Endothelial cell of umbilical vein (primary cell): ENCODE data around the gene EFCAB8. TPM values are rescaled to one million over a fixed set of nuclear protein-coding genes. Genes with fewer than 3 reads are reported as not detected.
A peak's percentile ranks its signal among the peaks of the same experiment; 100 is the strongest.

Source experiments
- BruUV-seq: library from RNA; stranded (reverse); fragments of 400-500 nt; replicated peaks from 2 replicates; lab custom pipeline; 2021; lab: Mats Ljungman, UMichigan
- CTCF ChIA-PET: fragments of 300-600, 350-600 bp; sonication (Branson Sonifier 250); formaldehyde crosslinking; loops from one replicate; lab custom pipeline; 2021; ENCODE audit warnings: antibody characterized with exemption, inconsistent platforms; lab: Charles Lee
- POLR2A ChIA-PET: fragments of 300-600, 350-600 bp; sonication (Branson Sonifier 250); formaldehyde crosslinking; loops from one replicate; lab custom pipeline; 2021; ENCODE audit warnings: antibody characterized with exemption, inconsistent platforms; lab: Charles Lee
- DNase-seq: peaks from one replicate; pipeline ENCODE4 v3.0.0-alpha.2; 2011; ENCODE audit warnings: low read depth, low spot score
- FAIRE-seq: peaks from 2 replicates; lab custom pipeline; 2011; peaks lifted over from hg19 to GRCh38; lab: Jason Lieb, UNC
- H2AFZ ChIP-seq: 2 replicates; pipeline ENCODE4 v1.6.0; 2012; ENCODE audit warnings: low read depth, low read length, control low read depth, inconsistent platforms
- H3K27ac ChIP-seq: 2 replicates; pipeline ENCODE4 v1.5.1; 2011; ENCODE audit warnings: low read depth, mild to moderate bottlenecking, control low read depth, low read length, moderate library complexity; ENCODE audit not compliant: insufficient read depth
- H3K27me3 ChIP-seq, 2 experiments: 2 replicates each; pipeline versions ENCODE4 v1.6.0 to v1.6.1; 2011; ENCODE audit warnings: low read length in 2 of 2, mixed read lengths in 1 of 2; ENCODE audit not compliant: control insufficient read depth in 2 of 2, insufficient read depth in 2 of 2
- H3K36me3 ChIP-seq, 2 experiments: 2 replicates in 1 of 2; 3 replicates in 1 of 2; pipeline ENCODE4 v1.5.1; 2011; ENCODE audit warnings: low read length in 2 of 2, mild to moderate bottlenecking in 1 of 2, moderate library complexity in 1 of 2; ENCODE audit not compliant: control insufficient read depth in 2 of 2, insufficient read depth in 2 of 2; ENCODE audit errors: extremely low read depth in 1 of 2
- H3K4me1 ChIP-seq: 3 replicates; pipeline ENCODE4 v1.5.1; 2011; ENCODE audit warnings: mild to moderate bottlenecking, low read length; ENCODE audit not compliant: control insufficient read depth, insufficient read depth; ENCODE audit errors: extremely low read depth
- H3K4me2 ChIP-seq: 2 replicates; pipeline ENCODE4 v1.6.1; 2011; ENCODE audit warnings: low read length, control low read depth, mixed read lengths; ENCODE audit not compliant: insufficient read depth
- H3K4me3 ChIP-seq, 3 experiments: fragments of 200-600 bp in 1 of 3; sonication (generic), shearing (Covaris generic) in 1 of 3; replicated peaks in 1 of 3; 2 replicates each; pipeline ENCODE4 v1.5.1; 2011 to 2016; ENCODE audit warnings: control low read depth in 3 of 3, low read length in 3 of 3, mild to moderate bottlenecking in 2 of 3, inconsistent platforms in 1 of 3, low read depth in 1 of 3, moderate library complexity in 1 of 3; ENCODE audit not compliant: insufficient read depth in 1 of 3
- H3K79me2 ChIP-seq: 2 replicates; pipeline ENCODE4 v1.6.0; 2012; ENCODE audit warnings: low read length, inconsistent platforms; ENCODE audit not compliant: control insufficient read depth, insufficient read depth
- H3K9ac ChIP-seq: replicated peaks from 2 replicates; pipeline ENCODE3; 2011; ENCODE audit warnings: low read length, control low read depth; ENCODE audit not compliant: insufficient read depth; ENCODE audit errors: extremely low read depth
- H3K9me1 ChIP-seq: replicated peaks from 3 replicates; pipeline ENCODE4 v1.6.0; 2011; ENCODE audit warnings: mild to moderate bottlenecking, low read length; ENCODE audit not compliant: control insufficient read depth, insufficient read depth; ENCODE audit errors: extremely low read depth
- H3K9me3 ChIP-seq: replicated peaks from 2 replicates; pipeline ENCODE4 v1.5.1; 2012; ENCODE audit warnings: low read length, inconsistent platforms; ENCODE audit not compliant: control insufficient read depth, insufficient read depth
- H4K20me1 ChIP-seq: replicated peaks from 2 replicates; pipeline ENCODE3; 2011; ENCODE audit warnings: mild to moderate bottlenecking, low read length; ENCODE audit not compliant: control insufficient read depth, insufficient read depth; ENCODE audit errors: extremely low read depth
- CTCF ChIP-seq, 2 donors: IDR thresholded peaks; 1 replicate in 1 of 2; 2 replicates in 1 of 2; pipeline ENCODE4 v1.5.1; 2011; ENCODE audit warnings: low read length in 2 of 2, mild to moderate bottlenecking in 2 of 2, moderate library complexity in 2 of 2, control low read depth in 1 of 2, inconsistent platforms in 1 of 2, low read depth in 1 of 2; ENCODE audit not compliant: insufficient read depth in 1 of 2; ENCODE audit errors: extremely low read depth in 1 of 2
- EZH2 ChIP-seq: IDR thresholded peaks from 2 replicates; pipeline ENCODE4 v1.6.1; 2012; ENCODE audit warnings: borderline replicate concordance, low read depth, mild to moderate bottlenecking, moderate library complexity, low read length, inconsistent platforms; ENCODE audit not compliant: severe bottlenecking
- FOS ChIP-seq: IDR thresholded peaks from 2 replicates; pipeline ENCODE4 v1.6.1; 2011; ENCODE audit warnings: mild to moderate bottlenecking, low read length, moderate library complexity, borderline replicate concordance; ENCODE audit not compliant: insufficient read depth
- GATA2 ChIP-seq: IDR thresholded peaks from 2 replicates; pipeline ENCODE4 v1.7.0; 2011; ENCODE audit warnings: low read depth, mild to moderate bottlenecking, moderate library complexity, mixed read lengths, low read length; ENCODE audit not compliant: insufficient read length, insufficient read depth
- JUN ChIP-seq: IDR thresholded peaks from 2 replicates; pipeline ENCODE4 v1.6.1; 2011; ENCODE audit warnings: borderline replicate concordance, low read depth; ENCODE audit not compliant: insufficient read length, insufficient read depth
- MYC ChIP-seq: IDR thresholded peaks from one replicate; pipeline ENCODE4 v1.6.1; 2011; ENCODE audit warnings: mild to moderate bottlenecking, low read depth, low read length
- POLR2A ChIP-seq: IDR thresholded peaks from 2 replicates; pipeline ENCODE4 v1.6.1; 2012; ENCODE audit warnings: low read depth, mild to moderate bottlenecking, control low read depth, low read length
- POLR2AphosphoS5 ChIP-seq: IDR thresholded peaks from 2 replicates; pipeline ENCODE4 v1.6.1; 2012; ENCODE audit warnings: low read depth, mild to moderate bottlenecking, control low read depth, low read length, moderate library complexity; ENCODE audit not compliant: insufficient read depth
- dilution Hi-C: fragments of 300-500 bp; cut with MboI; formaldehyde crosslinking; loops from one replicate; pipeline ENCODE4 v1.15.0; 2019; ENCODE audit warnings: low sequenced_read_pairs; ENCODE audit not compliant: extremely low pct_ligation_motif_present
- intact Hi-C: fragments of 100-400 bp; cut with micrococcal nuclease; formaldehyde crosslinking; loops from one replicate; pipeline ENCODE4 v1.10.0; 2022
- polyA plus RNA-seq, 4 experiments: library from polyadenylated mRNA; depleted of rRNA in 3 of 4; stranded (reverse) in 3 of 4; unstranded in 1 of 4; fragments of >200 nt; gene quantifications; 2 replicates each; pipeline versions ENCODE4 v1.2.1 to v1.2.3, GENCODE V29; 2011 to 2012; ENCODE audit warnings: missing spikeins in 1 of 4
- total RNA-seq: library from RNA; stranded (reverse); gene quantifications from 2 replicates; pipeline ENCODE4 v1.2.3, GENCODE V29; 2021
- TF ChIP-seq, protein P1 (sequence below): IDR thresholded peaks from 2 replicates; pipeline ENCODE4 v1.6.1; 2011; ENCODE audit not compliant: insufficient read depth, insufficient read length

The EFCAB8 gene
- total and polyA plus RNA-seq, 2 donors (not counting 3 experiments of a cell fraction or from before 2014, with no cell fraction given) = 0.01 to 0.31 TPM

DNA sequence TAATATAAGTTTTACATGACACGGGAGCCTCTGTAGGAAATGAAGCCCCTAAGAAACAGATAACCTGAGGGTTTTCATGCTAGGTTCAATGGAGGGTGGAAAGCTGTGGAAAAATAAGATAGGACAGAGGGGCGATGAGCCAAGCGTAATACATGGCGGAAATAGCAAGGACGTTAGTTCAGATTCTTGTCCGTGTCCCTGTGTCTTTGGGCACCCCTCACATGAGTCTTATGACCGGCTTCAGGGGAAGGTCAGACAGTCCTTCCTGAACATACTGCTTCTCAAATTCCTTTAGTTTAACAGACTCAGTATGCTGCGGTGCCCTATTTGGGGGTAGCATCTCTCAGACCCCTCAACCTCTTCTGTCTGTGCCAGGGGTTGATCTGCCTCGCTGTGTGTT, 20.8 kb downstream of the EFCAB8 start:
- Histone ChIP-seq H3K79me2 (no peaks in the 10 kb centered on the region), H3K36me3 (no peaks in the 10 kb centered on the region), H3K4me3 (no peak overlapping the region), H3K9me3 (no peaks in the 10 kb centered on the region), H3K4me1 (no peaks in the 10 kb centered on the region), H2AFZ (no peak overlapping the region), H4K20me1 (no peaks in the 10 kb centered on the region), H3K27ac (no peak overlapping the region), H3K9ac (no peak overlapping the region), H3K4me2 (no peak overlapping the region), H3K9me1 (no peaks in the 10 kb centered on the region), H3K27me3 (no peaks in the 10 kb centered on the region)
- ChIA-PET CTCF (interaction anchor here (2.1 kb wide), 1 partner anchor 22 kb away, joined by 7 read pairs; no protein-coding TSS in a partner anchor), POLR2A (no interaction called here)
- FAIRE-seq (no peak), DNase-seq (peak; percentile 42)
- TF ChIP-seq EZH2 = no peak
- no peak for TF ChIP-seq POLR2AphosphoS5
- no peak for TF ChIP-seq JUN
- no peak for TF ChIP-seq MYC
- TF ChIP-seq, protein P1, sequence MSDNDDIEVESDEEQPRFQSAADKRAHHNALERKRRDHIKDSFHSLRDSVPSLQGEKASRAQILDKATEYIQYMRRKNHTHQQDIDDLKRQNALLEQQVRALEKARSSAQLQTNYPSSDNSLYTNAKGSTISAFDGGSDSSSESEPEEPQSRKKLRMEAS = no peak
- TF ChIP-seq GATA2 = no peak
- TF ChIP-seq FOS = no peak
- TF ChIP-seq POLR2A = no peak
- no peak for TF ChIP-seq CTCF (IDR thresholded peaks at IDR 0.05; ENCODE audit: extremely low read depth in 1 of 2, insufficient read depth in 1 of 2, low read depth in 1 of 2, low read length in 2 of 2)
- BruUV-seq = no TSS peak
- dilution Hi-C loops = no loop called here
- intact Hi-C loops = no loop called here
